Gastroesophageal sphincter (tissue), 4 donors: ENCODE data around the gene ETV6. TPM values are rescaled to one million over a fixed set of nuclear protein-coding genes. Genes with fewer than 3 reads are reported as not detected.

Source experiments
- ATAC-seq: fragments of 150-250 bp; one replicate; pipeline ENCODE4 v1.9.1; 2016; ENCODE audit warnings: mild to moderate bottlenecking, moderate library complexity
- H3K27ac ChIP-seq, 4 donors: fragments of 200-600 bp; sonication (generic) in 3 of 4; 1 replicate in 3 of 4; 2 replicates in 1 of 4; pipeline ENCODE4 v1.5.1; 2016 to 2019
- H3K27me3 ChIP-seq: fragments of 200-600 bp; sonication (generic); one replicate; pipeline ENCODE4 v1.5.1; 2019
- H3K36me3 ChIP-seq, 2 donors: fragments of 200-600 bp; sonication (generic); one replicate each; pipeline ENCODE4 v1.5.1; 2019; ENCODE audit warnings: control low read depth in 1 of 2
- H3K4me1 ChIP-seq, 3 donors: fragments of 200-600 bp; sonication (generic); 1 replicate in 2 of 3; 2 replicates in 1 of 3; pipeline ENCODE4 v1.5.1; 2016 to 2019; ENCODE audit warnings: control low read depth in 2 of 3
- H3K4me3 ChIP-seq, 2 donors: fragments of 200-600 bp; sonication (generic); one replicate each; pipeline ENCODE4 v1.5.1; 2019; ENCODE audit warnings: mild to moderate bottlenecking in 1 of 2, moderate library complexity in 1 of 2
- H3K9me3 ChIP-seq, 3 donors: fragments of 200-600 bp; sonication (generic); one replicate each; pipeline ENCODE4 v1.5.1; 2017 to 2019; ENCODE audit warnings: control low read depth in 2 of 3
- CTCF ChIP-seq, 4 experiments: fragments of 200-600 bp in 2 of 4; fragments of 450-650 bp in 2 of 4; sonication (generic) in 1 of 4; IDR thresholded peaks; one replicate each; pipeline ENCODE4 v1.5.1; 2017 to 2019; ENCODE audit warnings: antibody characterized with exemption in 4 of 4, mild to moderate bottlenecking in 2 of 4, moderate library complexity in 2 of 4
- EP300 ChIP-seq: sonication (generic); formaldehyde crosslinking; IDR thresholded peaks from one replicate; pipeline ENCODE4 v1.6.1; 2017; ENCODE audit warnings: antibody characterized with exemption, mild to moderate bottlenecking
- POLR2A ChIP-seq, 2 donors: fragments of 450-650 bp; IDR thresholded peaks; one replicate each; pipeline ENCODE4 v1.6.1; 2017; ENCODE audit warnings: antibody characterized with exemption in 2 of 2, mild to moderate bottlenecking in 2 of 2, moderate library complexity in 1 of 2
- POLR2AphosphoS5 ChIP-seq: sonication (generic); formaldehyde crosslinking; IDR thresholded peaks from one replicate; pipeline ENCODE4 v1.6.1; 2017; ENCODE audit warnings: antibody characterized with exemption
- WGBS, 2 donors: methylation state at CpG; one replicate each; pipeline ENCODE4 v1.1.5; 2018; ENCODE audit warnings: low coverage in 1 of 2; 5-methylcytosine and 5-hydroxymethylcytosine counted together
- total RNA-seq, 4 donors: library from RNA; depleted of rRNA; stranded (reverse); fragments of >200 nt; gene quantifications; one replicate each; pipeline ENCODE4 v1.1.0, GENCODE V29; 2016

The ETV6 gene
- total RNA-seq, 4 donors from 2014 or later = 18.7 to 30.1 (median 21.1) TPM

GRCh38 chr12:11765817-11766794, 116.6 kb downstream of the ETV6 start:
- TF ChIP-seq POLR2AphosphoS5 (peak; percentile 86), CTCF (IDR thresholded peaks at IDR 0.05) (no peak), POLR2A (IDR thresholded peaks at IDR 0.05) (no peak), EP300 (no peak)
- no peaks in the 10 kb centered on the region for H3K9me3 ChIP-seq
- H3K4me3 ChIP-seq = peak overlapping the region; percentile 13 to 27
- 7 to 19% methylated on average over 11 to 14 of the region's 19 CpGs for WGBS, 2 donors
- H3K27ac ChIP-seq = peak overlapping the region; percentile 85 to 100 (median 94)
- H3K4me1 ChIP-seq = peaks cover 60 to 99% (median 60%) of the 10 kb centered on the region in 3 donors
- ATAC-seq = peak; percentile 82
- H3K27me3 ChIP-seq = no peaks in the 10 kb centered on the region
- H3K36me3 ChIP-seq = no peaks in the 10 kb centered on the region

DNA sequence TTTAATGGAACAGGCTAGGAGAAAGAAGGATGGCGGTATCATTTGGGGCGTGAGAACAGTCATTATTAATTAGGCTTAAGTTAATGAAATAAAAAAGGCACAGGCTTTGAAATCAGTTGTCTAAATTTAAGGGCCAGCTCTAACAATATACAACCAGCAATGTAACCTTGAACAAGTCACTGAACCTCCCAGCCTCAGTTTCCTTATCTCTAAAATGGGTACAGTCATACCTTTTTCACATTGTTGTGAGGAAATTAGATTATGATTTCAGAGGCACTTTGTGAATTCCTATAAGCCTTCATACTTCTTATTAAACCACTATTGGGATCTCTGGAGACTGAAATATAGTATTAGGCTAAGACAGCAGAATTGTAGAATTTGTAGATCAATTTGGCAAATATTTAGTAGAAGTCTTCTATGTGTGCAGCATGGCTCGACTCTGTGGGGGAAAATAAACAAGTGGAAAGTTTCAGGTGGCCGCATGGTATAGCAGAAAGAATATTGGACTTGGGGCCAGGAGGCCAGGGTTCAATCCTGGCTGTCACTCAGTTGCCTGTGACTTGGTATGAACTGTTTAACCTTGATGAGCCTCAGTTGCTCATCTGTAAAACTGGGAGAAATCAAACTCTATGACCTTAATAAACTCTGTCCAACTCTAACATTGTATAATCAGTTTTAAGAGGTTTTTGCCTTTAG, 117.7 kb downstream of the ETV6 start:
- Histone ChIP-seq H3K4me1 (peaks cover 56 to 97% (median 59%) of the 10 kb centered on the region in 3 donors), H3K27ac (peak overlapping the region; percentile 85 to 100 (median 94)), H3K4me3 (no peak overlapping the region), H3K27me3 (no peaks in the 10 kb centered on the region), H3K36me3 (no peaks in the 10 kb centered on the region), H3K9me3 (no peaks in the 10 kb centered on the region)
- ATAC-seq = no peak
- 64 to 84% methylated on average over 2 to 4 of the region's 4 CpGs for WGBS, 2 donors
- TF ChIP-seq EP300 (no peak), CTCF (IDR thresholded peaks at IDR 0.05) (no peak), POLR2A (IDR thresholded peaks at IDR 0.05) (no peak), POLR2AphosphoS5 (no peak)

DNA sequence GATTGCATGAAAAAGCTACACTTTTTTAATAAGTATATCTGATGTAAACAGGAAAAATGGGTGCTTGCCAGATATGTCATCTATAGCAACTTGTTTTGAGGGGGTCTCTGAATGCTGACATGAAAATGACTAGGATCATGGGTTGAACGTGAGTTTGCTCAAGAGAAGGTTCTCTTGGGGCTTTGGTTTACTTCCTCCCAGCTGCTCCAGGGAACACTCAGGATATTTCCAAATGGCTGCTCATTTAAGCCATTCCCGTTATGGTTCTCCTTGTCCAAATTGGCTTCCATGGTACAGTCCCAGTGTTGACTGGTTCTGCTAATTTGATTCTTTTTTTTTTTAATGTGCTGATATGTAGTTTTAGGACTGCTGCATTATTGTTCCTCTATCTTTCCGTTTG, 118.3 kb downstream of the ETV6 start:
- 53 to 65% methylated on average over 3 of the region's 3 CpGs for WGBS, 2 donors
- TF ChIP-seq EP300 = no peak
- no peak for TF ChIP-seq CTCF (IDR thresholded peaks at IDR 0.05)
- no peak for TF ChIP-seq POLR2A (IDR thresholded peaks at IDR 0.05)
- TF ChIP-seq POLR2AphosphoS5 = no peak
- Histone ChIP-seq H3K27me3 (no peaks in the 10 kb centered on the region), H3K27ac (peak overlapping the region; percentile 85 to 100 (median 94)), H3K36me3 (no peaks in the 10 kb centered on the region), H3K9me3 (no peaks in the 10 kb centered on the region), H3K4me1 (peaks cover 50 to 97% (median 52%) of the 10 kb centered on the region in 3 donors), H3K4me3 (no peak overlapping the region)
- no peak for ATAC-seq

DNA sequence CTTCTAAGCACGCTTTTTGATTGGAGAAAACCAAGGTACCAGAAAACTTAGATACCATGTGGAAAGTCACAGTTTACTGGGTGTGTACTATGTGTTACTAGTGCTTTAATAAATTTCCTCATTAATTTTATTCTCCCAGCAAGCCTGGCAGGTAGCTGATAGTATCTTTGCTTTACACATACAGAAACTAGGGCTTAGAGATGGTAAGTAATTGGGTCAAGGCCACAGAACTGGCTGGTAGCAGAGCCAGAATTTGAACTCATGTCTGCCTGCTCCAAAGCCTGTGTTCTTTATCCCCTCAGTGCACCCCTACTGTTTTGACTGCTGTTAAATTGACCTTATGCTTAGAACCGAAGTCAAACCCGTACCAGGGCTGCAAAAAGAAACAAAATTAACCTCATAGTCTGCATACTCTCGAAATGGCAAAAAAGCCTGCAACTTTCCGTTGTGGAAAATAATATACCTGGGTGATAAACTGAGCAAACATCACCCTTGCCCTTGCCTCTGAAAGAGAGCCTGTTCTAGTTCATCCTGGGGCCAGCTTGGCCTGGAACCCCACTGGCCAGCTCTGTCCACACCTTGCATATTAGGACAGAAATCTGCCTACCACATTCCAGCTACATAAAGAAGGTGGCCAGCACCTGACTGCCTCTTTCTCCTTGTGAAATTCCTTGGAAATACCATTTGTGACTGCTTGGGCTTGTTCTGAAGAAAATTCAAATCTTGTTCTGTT, 118.9 kb downstream of the ETV6 start:
- Histone ChIP-seq H3K4me1 (peaks cover 44 to 95% (median 46%) of the 10 kb centered on the region in 3 donors), H3K27me3 (no peaks in the 10 kb centered on the region)
- TF ChIP-seq POLR2AphosphoS5 (no peak), CTCF (IDR thresholded peaks at IDR 0.05) (no peak), EP300 (no peak), POLR2A (IDR thresholded peaks at IDR 0.05) (no peak)

More for the DNA sequence above, 118.9 kb downstream of the ETV6 start:
- Histone ChIP-seq H3K4me3 (no peak overlapping the region), H3K27ac (peak overlapping the region; percentile 4 to 91 (median 68)), H3K9me3 (no peaks in the 10 kb centered on the region), H3K36me3 (no peaks in the 10 kb centered on the region)
- WGBS, 2 donors = 63 to 93% methylated on average over 4 to 5 of the region's 5 CpGs
- ATAC-seq = no peak
